ENCODE results near the gene HIGD2A. TPM values are rescaled to one million over a fixed set of nuclear protein-coding genes. Genes with fewer than 3 reads are reported as not detected.
A peak's percentile ranks its signal among the peaks of the same experiment; 100 is the strongest.

Gene HIGD2A
- total RNA-seq, 6 experiments from 2014 or later = 90.4 to 109 (median 105) TPM

- Mint-ChIP-seq H3K4me3 (no peak overlapping the region), H3K36me3 (ENCODE audit: low read depth) (peaks cover 18% of the 10 kb centered on the region; the same call in 1 of the 2 replicates), H3K27ac (no peak overlapping the region), H3K9me3 (no peaks in the 10 kb centered on the region), H3K4me1 (ENCODE audit: low read depth) (peaks cover 9% of the 10 kb centered on the region), H3K27me3 (ENCODE audit: insufficient read depth) (peaks cover 5% of the 10 kb centered on the region)
- DNase-seq = no peak
- TF ChIP-seq CTCF (IDR thresholded peaks at IDR 0.05) = no peak
Observed at GRCh38 chr5:176397736-176398420, 9.3 kb downstream of the HIGD2A start.

GRCh38 chr5:176400382-176401156 lies 12.0 kb downstream of the HIGD2A start:
- TF ChIP-seq CTCF (IDR thresholded peaks at IDR 0.05) = no peak
- DNase-seq = no peak
- H3K27me3 Mint-ChIP-seq (ENCODE audit: insufficient read depth) = peaks cover 5% of the 10 kb centered on the region
- peaks cover 18% of the 10 kb centered on the region; the same call in 1 of the 2 replicates for H3K36me3 Mint-ChIP-seq (ENCODE audit: low read depth)
- no peak overlapping the region for H3K27ac Mint-ChIP-seq
- H3K4me3 Mint-ChIP-seq = no peak overlapping the region
- peaks cover 9% of the 10 kb centered on the region for H3K4me1 Mint-ChIP-seq (ENCODE audit: low read depth)
- no peaks in the 10 kb centered on the region for H3K9me3 Mint-ChIP-seq

DNA sequence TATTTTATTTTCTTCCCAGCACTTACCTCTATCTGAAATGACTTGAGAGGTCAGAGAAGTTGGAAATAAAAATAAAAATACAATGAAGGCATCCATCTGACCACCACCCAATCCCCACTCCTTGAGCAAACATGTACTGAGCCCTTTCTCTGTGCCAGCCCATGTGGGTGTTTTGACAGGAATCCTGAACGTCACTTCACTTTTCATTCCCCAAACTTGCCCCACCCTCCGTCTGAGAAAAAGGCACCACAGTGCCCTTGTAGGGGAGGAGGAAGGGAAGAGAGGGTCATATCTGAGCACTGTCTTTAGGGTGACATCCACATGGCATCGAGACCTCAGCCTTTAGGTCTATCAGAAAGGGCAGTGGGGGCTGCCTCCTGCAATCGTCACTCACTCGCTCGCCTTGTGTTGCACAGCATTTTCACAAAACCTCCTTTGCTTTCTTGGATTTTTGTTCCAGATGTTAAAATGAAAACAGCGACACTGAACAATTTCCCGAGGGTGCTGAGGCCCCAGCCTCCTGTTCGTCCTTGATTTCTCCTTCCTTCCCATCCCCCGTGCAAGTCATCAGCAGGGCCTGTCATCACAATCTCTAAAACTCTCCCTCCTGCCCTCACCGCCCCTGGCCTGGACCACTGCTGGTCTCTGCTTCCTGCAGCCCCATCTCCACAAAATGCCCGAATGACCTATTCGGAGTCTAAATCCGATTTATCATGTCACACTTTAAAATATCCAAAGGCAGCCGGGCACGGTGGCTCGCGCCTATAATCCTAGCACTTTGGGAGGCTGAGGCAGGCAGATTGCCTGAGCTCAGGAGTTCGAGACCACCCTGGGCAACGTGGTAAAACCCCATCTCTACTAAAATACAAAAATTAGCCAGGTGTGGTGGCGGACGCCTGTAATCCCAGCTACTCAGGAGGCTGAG lies 13.0 kb downstream of the HIGD2A start:
- Mint-ChIP-seq H3K4me3 (no peak overlapping the region), H3K9me3 (no peaks in the 10 kb centered on the region), H3K4me1 (ENCODE audit: low read depth) (peaks cover 9% of the 10 kb centered on the region), H3K36me3 (ENCODE audit: low read depth) (peaks cover 28% of the 10 kb centered on the region; the same call in 1 of the 2 replicates), H3K27ac (no peak overlapping the region; the same call in 1 of the 2 replicates), H3K27me3 (ENCODE audit: insufficient read depth) (peaks cover 5% of the 10 kb centered on the region)
- DNase-seq = no peak
- no peak for TF ChIP-seq CTCF (IDR thresholded peaks at IDR 0.05)

DNA sequence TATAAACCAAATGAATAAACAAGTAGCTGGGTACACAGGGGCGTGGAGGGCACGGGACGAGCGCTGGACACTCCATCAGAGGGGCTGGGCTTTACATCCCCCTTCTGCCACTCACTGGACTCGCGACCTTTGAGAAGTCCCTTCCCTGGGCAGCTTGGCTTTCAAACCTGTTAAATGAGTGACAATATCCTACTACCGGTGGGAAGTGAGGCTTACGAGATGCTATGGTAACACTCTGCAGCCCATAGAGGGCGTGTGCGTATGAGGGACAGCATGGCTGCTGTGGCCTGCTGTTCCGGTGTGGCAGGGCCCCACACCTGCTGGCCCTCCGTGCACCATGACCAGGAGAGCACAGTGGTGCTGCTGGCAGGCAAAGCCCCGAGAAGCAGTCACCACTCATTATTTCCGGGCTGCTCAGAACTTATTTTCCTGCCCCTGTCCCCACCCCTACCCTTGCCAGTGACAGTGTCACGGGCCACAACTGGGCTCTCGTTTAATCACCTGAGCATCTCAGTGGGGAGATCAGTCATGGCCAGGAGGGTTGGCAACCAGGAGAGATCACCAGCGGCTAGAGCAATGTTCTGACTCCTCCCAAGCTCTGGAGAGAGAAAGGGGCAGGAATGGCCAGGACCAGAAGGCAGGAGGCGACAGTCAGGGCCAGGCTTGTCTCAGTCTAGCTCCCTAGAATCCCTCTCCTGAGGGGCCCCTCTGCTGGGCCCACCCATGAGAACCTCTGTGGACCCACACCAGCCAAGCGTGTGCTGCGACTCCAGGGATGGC lies 17.3 kb downstream of the HIGD2A start:
- Mint-ChIP-seq H3K27me3 (ENCODE audit: insufficient read depth) (no peaks in the 10 kb centered on the region; the same call in 1 of the 2 replicates), H3K4me1 (ENCODE audit: low read depth) (peaks cover 8% of the 10 kb centered on the region), H3K9me3 (no peaks in the 10 kb centered on the region), H3K36me3 (ENCODE audit: low read depth) (peaks cover 21% of the 10 kb centered on the region; the same call in 1 of the 2 replicates), H3K4me3 (no peak overlapping the region), H3K27ac (no peak overlapping the region)
- DNase-seq = no peak
- TF ChIP-seq CTCF (IDR thresholded peaks at IDR 0.05) = peak; percentile 27; the same call in 1 of the 2 replicates
